ENCODE measurements around the gene ARHGAP25. TPM values are rescaled to one million over a fixed set of nuclear protein-coding genes. Genes with fewer than 3 reads are reported as not detected.

The ARHGAP25 gene
- total RNA-seq, 1 experiment from 2014 or later = 0.27 TPM

GRCh38 chr2:68817306-68817705 lies 82.7 kb downstream of the ARHGAP25 start:
- H3K9ac ChIP-seq (ENCODE audit: low read length) = no peak overlapping the region
- H3K36me3 ChIP-seq (ENCODE audit: control insufficient read depth in 1 of 2, insufficient read depth in 2 of 2, low read length in 2 of 2) = no peaks in the 10 kb centered on the region
- BruUV-seq (replicated peaks) = no TSS peak
- ATAC-seq = no peak
- no peaks in the 10 kb centered on the region for H4K20me1 ChIP-seq (ENCODE audit: insufficient read depth)
- POLR2A ChIA-PET = no interaction called here
- no peak overlapping the region for H2AFZ ChIP-seq (ENCODE audit: low read depth, low read length, poor library complexity, severe bottlenecking)
- no peak overlapping the region for H3K4me3 ChIP-seq (replicated peaks in 1 of 2; ENCODE audit: low read depth in 1 of 2, low read length in 2 of 2)
- no peaks in the 10 kb centered on the region for H3K9me2 ChIP-seq (ENCODE audit: insufficient read depth)
- no peaks in the 10 kb centered on the region for H3K9me3 ChIP-seq (ENCODE audit: control insufficient read depth in 1 of 2, insufficient read depth in 1 of 2, low read depth in 1 of 2, low read length in 2 of 2)
- RAD21 ChIA-PET (ENCODE audit: low non-redundant PET in 1 of 2, low total read pairs in 2 of 2, uncharacterized antibody in 2 of 2, unreplicated experiment in 2 of 2) = no interaction called here
- H3K27me3 ChIP-seq (ENCODE audit: insufficient read depth, low read length) = no peaks in the 10 kb centered on the region
- intact Hi-C loops (cut with micrococcal nuclease) = no loop called here
- H3K79me2 ChIP-seq (ENCODE audit: insufficient read depth, low read length) = no peaks in the 10 kb centered on the region
- no peak for TF ChIP-seq RAD21 (IDR thresholded peaks at IDR 0.05; ENCODE audit: low read depth)
- TF ChIP-seq CBX3 (IDR thresholded peaks at IDR 0.05; ENCODE audit: low read depth) = no peak
- no peak for TF ChIP-seq ATF3 (IDR thresholded peaks at IDR 0.05)
- TF ChIP-seq YY1 (IDR thresholded peaks at IDR 0.05; ENCODE audit: extremely low read depth, insufficient replicate concordance, low read depth, low read length) = no peak
- TF ChIP-seq TCF7L2 (IDR thresholded peaks at IDR 0.05; ENCODE audit: borderline replicate concordance, extremely low read depth, insufficient read depth, insufficient read length) = no peak
- TF ChIP-seq EGR1 (IDR thresholded peaks at IDR 0.05; ENCODE audit: low read depth) = no peak
- TF ChIP-seq SRF (IDR thresholded peaks at IDR 0.05; ENCODE audit: low read depth) = no peak
- no peak for TF ChIP-seq ELF1 (IDR thresholded peaks at IDR 0.05; ENCODE audit: borderline replicate concordance, low read depth)
- TF ChIP-seq POLR2A (IDR thresholded peaks at IDR 0.05; ENCODE audit: borderline replicate concordance, extremely low read depth, insufficient read depth, insufficient read length) = no peak
- TF ChIP-seq SP1 (IDR thresholded peaks at IDR 0.05; ENCODE audit: low read depth) = no peak
- TF ChIP-seq ZFX (IDR thresholded peaks at IDR 0.05) = no peak
- TF ChIP-seq, protein P1, sequence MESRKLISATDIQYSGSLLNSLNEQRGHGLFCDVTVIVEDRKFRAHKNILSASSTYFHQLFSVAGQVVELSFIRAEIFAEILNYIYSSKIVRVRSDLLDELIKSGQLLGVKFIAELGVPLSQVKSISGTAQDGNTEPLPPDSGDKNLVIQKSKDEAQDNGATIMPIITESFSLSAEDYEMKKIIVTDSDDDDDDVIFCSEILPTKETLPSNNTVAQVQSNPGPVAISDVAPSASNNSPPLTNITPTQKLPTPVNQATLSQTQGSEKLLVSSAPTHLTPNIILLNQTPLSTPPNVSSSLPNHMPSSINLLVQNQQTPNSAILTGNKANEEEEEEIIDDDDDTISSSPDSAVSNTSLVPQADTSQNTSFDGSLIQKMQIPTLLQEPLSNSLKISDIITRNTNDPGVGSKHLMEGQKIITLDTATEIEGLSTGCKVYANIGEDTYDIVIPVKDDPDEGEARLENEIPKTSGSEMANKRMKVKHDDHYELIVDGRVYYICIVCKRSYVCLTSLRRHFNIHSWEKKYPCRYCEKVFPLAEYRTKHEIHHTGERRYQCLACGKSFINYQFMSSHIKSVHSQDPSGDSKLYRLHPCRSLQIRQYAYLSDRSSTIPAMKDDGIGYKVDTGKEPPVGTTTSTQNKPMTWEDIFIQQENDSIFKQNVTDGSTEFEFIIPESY (IDR thresholded peaks at IDR 0.05; ENCODE audit: extremely low read depth, insufficient replicate concordance, low read length) = no peak
- no peak for TF ChIP-seq REST (IDR thresholded peaks at IDR 0.05; ENCODE audit: low read depth)
- no peak for TF ChIP-seq CEBPB (IDR thresholded peaks at IDR 0.05; ENCODE audit: low read depth)
- no peak for TF ChIP-seq FOSL1 (IDR thresholded peaks at IDR 0.05; ENCODE audit: low read depth)
- no peak for TF ChIP-seq ZNF274 (IDR thresholded peaks at IDR 0.05; ENCODE audit: low read depth, low read length)
- no peaks in the 10 kb centered on the region for H3K4me1 ChIP-seq (ENCODE audit: control insufficient read depth in 1 of 2, insufficient read depth in 2 of 2, low read length in 2 of 2)
- CTCF ChIA-PET = no interaction called here
- H3K27ac ChIP-seq (ENCODE audit: low read depth, low read length) = no peak overlapping the region
- H3K4me2 ChIP-seq (ENCODE audit: low read length) = no peak overlapping the region
- DNase-seq (ENCODE audit: low read depth, low spot score) = no peak
